Activated naive CD4-positive, alpha-beta T cell treated with anti-CD3 and anti-CD28 coated beads, Interleukin-2, amount 10 ng/mL, durations not matched to agents 7 days and 5 days (primary cell): ENCODE measurements around the gene RNF141.

ENCODE experiments used
- CTCF ChIA-PET: fragments of 350-600 bp; sonication (Branson Sonifier 250); formaldehyde crosslinking; loops from one replicate; lab custom pipeline; 2021; ENCODE audit warnings: antibody characterized with exemption; lab: Charles Lee
- DNase-seq: peaks from one replicate; pipeline ENCODE4 v3.0.0-alpha.2; 2020
- H3K27ac Mint-ChIP-seq: one replicate; pipeline ENCODE4 v1.8.0; 2021; ENCODE audit warnings: mild to moderate bottlenecking, moderate library complexity, mixed read lengths
- H3K27me3 Mint-ChIP-seq: one replicate; pipeline ENCODE4 v1.8.0; 2021; ENCODE audit warnings: mild to moderate bottlenecking, mixed read lengths
- H3K36me3 Mint-ChIP-seq: one replicate; pipeline ENCODE4 v1.8.0; 2021; ENCODE audit warnings: mixed read lengths
- H3K4me1 Mint-ChIP-seq: one replicate; pipeline ENCODE4 v1.8.0; 2021; ENCODE audit warnings: mixed read lengths
- H3K4me3 Mint-ChIP-seq: one replicate; pipeline ENCODE4 v1.8.0; 2021; ENCODE audit warnings: mild to moderate bottlenecking, moderate library complexity, mixed read lengths
- H3K9me3 Mint-ChIP-seq: one replicate; pipeline ENCODE4 v1.8.0; 2021; ENCODE audit warnings: mixed read lengths

The RNF141 gene

GRCh38 chr11:10544491-10545465 lies 3.8 kb upstream of the RNF141 start:
- H3K27me3 Mint-ChIP-seq: peaks cover 27% of the 10 kb centered on the region
- H3K4me3 Mint-ChIP-seq: no peak overlapping the region
- no peak for DNase-seq
- CTCF ChIA-PET: interaction anchor here (0.6 to 1.1 kb wide), 3 partner anchors 122 to 131 kb away, joined by 3 read pairs; no protein-coding TSS in a partner anchor
- peaks cover 6% of the 10 kb centered on the region for H3K9me3 Mint-ChIP-seq
- H3K4me1 Mint-ChIP-seq: peaks cover 8% of the 10 kb centered on the region
- no peaks in the 10 kb centered on the region for H3K36me3 Mint-ChIP-seq
- H3K27ac Mint-ChIP-seq: no peak overlapping the region

DNA sequence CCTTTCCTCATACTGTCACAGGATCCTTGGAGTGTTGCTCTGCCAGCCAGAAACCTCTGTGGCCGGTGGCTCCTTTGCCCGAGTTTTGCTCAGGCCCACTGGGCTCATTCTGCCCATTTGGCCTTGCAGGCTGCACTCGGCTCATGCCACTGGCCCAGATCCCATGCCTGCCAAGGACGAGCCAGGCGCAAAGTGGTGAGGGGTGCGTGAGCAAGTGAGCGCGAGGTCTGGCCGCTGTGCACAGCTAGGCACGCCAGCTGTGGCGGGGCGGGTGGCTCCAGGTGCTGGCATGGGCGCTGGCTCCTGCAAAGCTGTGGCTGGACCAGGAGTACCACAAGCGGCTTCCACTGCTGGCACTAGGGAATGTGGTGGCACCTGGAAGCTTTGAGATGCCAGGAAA lies 2.8 kb upstream of the RNF141 start:
- H3K27me3 Mint-ChIP-seq: peaks cover 21% of the 10 kb centered on the region
- no peaks in the 10 kb centered on the region for H3K36me3 Mint-ChIP-seq
- H3K27ac Mint-ChIP-seq: no peak overlapping the region
- CTCF ChIA-PET: interaction anchor here (0.6 to 0.7 kb wide), 2 partner anchors 110 to 121 kb away, joined by 3 to 4 read pairs; no protein-coding TSS in a partner anchor
- no peak overlapping the region for H3K4me3 Mint-ChIP-seq
- H3K4me1 Mint-ChIP-seq: peaks cover 14% of the 10 kb centered on the region
- peaks cover 6% of the 10 kb centered on the region for H3K9me3 Mint-ChIP-seq
- no peak for DNase-seq

DNA sequence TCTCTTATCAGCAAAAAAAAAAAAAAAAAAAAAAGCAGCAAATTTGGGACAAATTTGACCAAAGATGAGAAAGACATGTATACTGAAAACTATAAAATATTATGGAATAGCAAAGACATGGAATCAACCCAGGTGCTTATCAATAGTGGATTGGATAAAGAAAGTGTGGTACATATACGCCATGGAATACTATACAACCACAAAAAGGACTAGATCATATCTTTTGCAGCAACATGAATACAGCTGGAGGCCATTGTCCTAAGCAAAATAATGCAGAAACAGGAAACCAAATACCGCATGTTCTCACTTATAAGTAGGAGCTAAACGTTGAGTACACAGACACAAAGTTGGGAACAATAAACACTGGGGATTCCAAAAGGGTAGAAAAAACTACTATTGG lies 1.8 kb upstream of the RNF141 start:
- Mint-ChIP-seq H3K27ac (no peak overlapping the region), H3K27me3 (peaks cover 21% of the 10 kb centered on the region), H3K9me3 (peaks cover 6% of the 10 kb centered on the region), H3K4me1 (peaks cover 14% of the 10 kb centered on the region), H3K36me3 (no peaks in the 10 kb centered on the region), H3K4me3 (no peak overlapping the region)
- CTCF ChIA-PET: interaction anchor here (0.9 to 1.4 kb wide), 3 partner anchors 64 to 191 kb away, joined by 3 read pairs; no protein-coding TSS in a partner anchor
- DNase-seq: no peak

GRCh38 chr11:10541561-10541930 lies 559 bp upstream of the RNF141 start:
- peak overlapping the region; percentile 87 for H3K4me3 Mint-ChIP-seq
- no peak for DNase-seq
- no peak overlapping the region for H3K27ac Mint-ChIP-seq
- peaks cover 6% of the 10 kb centered on the region for H3K9me3 Mint-ChIP-seq
- CTCF ChIA-PET: interaction anchor here (0.6 to 2.9 kb wide), 28 partner anchors 9 to 229 kb away, joined by 3 to 21 read pairs (median 4); partner anchors contain the start of genes AMPD3 and CTR9
- peaks cover 21% of the 10 kb centered on the region for H3K27me3 Mint-ChIP-seq
- H3K36me3 Mint-ChIP-seq: no peaks in the 10 kb centered on the region
- peaks cover 14% of the 10 kb centered on the region for H3K4me1 Mint-ChIP-seq

DNA sequence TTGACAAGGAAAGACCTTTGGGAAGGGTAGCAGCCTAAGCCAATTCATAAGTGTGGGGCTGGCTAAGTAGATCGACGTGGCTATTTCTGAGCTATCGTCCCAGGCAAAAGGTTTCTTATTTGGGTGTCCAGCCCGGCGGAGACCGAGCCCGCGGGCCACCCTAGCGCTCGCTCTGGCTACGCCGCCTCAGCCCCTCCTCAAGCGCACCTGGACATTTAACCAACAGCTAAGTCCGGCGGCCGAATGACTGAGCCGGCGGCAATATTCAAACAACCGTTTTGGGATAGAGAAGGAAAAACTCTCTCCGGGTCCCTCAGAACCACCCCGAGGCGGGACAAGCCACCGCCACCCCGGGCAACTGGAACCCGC lies 457 bp downstream of the RNF141 start:
- Mint-ChIP-seq H3K9me3 (peaks cover 6% of the 10 kb centered on the region), H3K36me3 (no peaks in the 10 kb centered on the region), H3K4me1 (peaks cover 18% of the 10 kb centered on the region)

GRCh38 chr11:10539339-10539738 lies 1.6 kb downstream of the RNF141 start:
- DNase-seq: no peak
- no peak overlapping the region for H3K27ac Mint-ChIP-seq
- peaks cover 16% of the 10 kb centered on the region for H3K27me3 Mint-ChIP-seq
- H3K36me3 Mint-ChIP-seq: no peaks in the 10 kb centered on the region
- peaks cover 18% of the 10 kb centered on the region for H3K4me1 Mint-ChIP-seq
- H3K9me3 Mint-ChIP-seq: peaks cover 5% of the 10 kb centered on the region
- CTCF ChIA-PET: interaction anchor here (2.8 to 2.9 kb wide), 2 partner anchors 86 to 125 kb away, joined by 14 to 21 read pairs; partner anchors contain the start of gene AMPD3
- peak overlapping the region; percentile 87 for H3K4me3 Mint-ChIP-seq

More for the DNA sequence above, 457 bp downstream of the RNF141 start:
- H3K4me3 Mint-ChIP-seq: peak overlapping the region; percentile 87
- no peak for DNase-seq
- peak overlapping the region; percentile 71 for H3K27ac Mint-ChIP-seq
- CTCF ChIA-PET: interaction anchor here (0.6 to 2.9 kb wide), 33 partner anchors 8 to 211 kb away, joined by 3 to 21 read pairs (median 4); partner anchors contain the start of genes AMPD3 and CTR9
- H3K27me3 Mint-ChIP-seq: peaks cover 21% of the 10 kb centered on the region

- Mint-ChIP-seq H3K36me3 (no peaks in the 10 kb centered on the region), H3K4me3 (no peak overlapping the region), H3K9me3 (peaks cover 2% of the 10 kb centered on the region), H3K4me1 (peaks cover 18% of the 10 kb centered on the region), H3K27me3 (peaks cover 12% of the 10 kb centered on the region), H3K27ac (no peak overlapping the region)
- no peak for DNase-seq
- CTCF ChIA-PET: no interaction called here
Observed at GRCh38 chr11:10538924-10539323, 2.1 kb downstream of the RNF141 start.

DNA sequence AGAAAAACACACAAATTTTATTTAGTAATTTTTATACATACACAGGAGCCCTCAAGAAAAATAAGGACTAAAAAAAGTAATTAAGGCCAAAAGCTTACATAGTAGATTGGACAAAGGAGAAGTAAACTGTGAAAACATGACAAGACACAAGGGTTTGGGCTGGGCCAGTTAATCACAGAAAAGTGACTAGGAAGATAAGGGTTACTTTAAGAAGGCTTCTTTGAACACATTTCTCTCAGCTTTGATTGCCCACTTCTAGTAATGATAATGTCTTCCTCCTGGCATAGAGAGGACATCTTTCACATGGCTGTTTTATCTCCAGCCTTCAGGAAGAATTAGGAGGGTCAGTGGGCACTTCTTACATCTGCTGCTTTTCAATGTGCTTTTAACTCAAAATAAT lies 3.4 kb downstream of the RNF141 start:
- no peak overlapping the region for H3K4me3 Mint-ChIP-seq
- H3K36me3 Mint-ChIP-seq: peaks cover 4% of the 10 kb centered on the region
- H3K27ac Mint-ChIP-seq: no peak overlapping the region
- CTCF ChIA-PET: interaction anchor here (1.4 kb wide), 1 partner anchor 116 kb away, joined by 3 read pairs; no protein-coding TSS in a partner anchor
- H3K27me3 Mint-ChIP-seq: peaks cover 8% of the 10 kb centered on the region
- H3K4me1 Mint-ChIP-seq: peaks cover 18% of the 10 kb centered on the region
- DNase-seq: no peak
- no peaks in the 10 kb centered on the region for H3K9me3 Mint-ChIP-seq

GRCh38 chr11:10534316-10534715 lies 6.7 kb downstream of the RNF141 start:
- Mint-ChIP-seq H3K9me3 (no peaks in the 10 kb centered on the region), H3K36me3 (peaks cover 10% of the 10 kb centered on the region), H3K4me3 (no peak overlapping the region), H3K27me3 (no peaks in the 10 kb centered on the region), H3K4me1 (peaks cover 4% of the 10 kb centered on the region), H3K27ac (no peak overlapping the region)
- CTCF ChIA-PET: interaction anchor here (0.9 to 1.2 kb wide), 4 partner anchors 75 to 128 kb away, joined by 3 to 4 read pairs (median 3); no protein-coding TSS in a partner anchor
- no peak for DNase-seq

DNA sequence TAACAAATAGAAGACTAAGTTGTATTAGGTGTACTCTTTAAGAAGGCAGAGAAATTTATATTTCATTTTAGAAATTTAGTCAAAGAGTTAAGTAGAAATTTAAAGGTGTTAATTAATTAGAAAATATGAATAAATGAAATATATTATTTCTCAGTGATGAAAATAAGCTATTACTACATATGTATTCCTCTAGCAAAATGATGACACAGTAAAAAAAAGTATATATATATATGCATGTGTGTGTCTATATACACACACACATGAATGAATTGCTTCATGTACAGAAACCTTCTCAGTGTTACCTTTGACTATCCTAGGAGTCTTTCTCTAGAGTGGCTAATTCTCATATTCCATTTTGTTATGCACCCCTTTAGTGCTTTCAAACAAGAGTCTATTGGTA lies 7.7 kb downstream of the RNF141 start:
- H3K27ac Mint-ChIP-seq: no peak overlapping the region
- no peaks in the 10 kb centered on the region for H3K9me3 Mint-ChIP-seq
- DNase-seq: no peak
- no peak overlapping the region for H3K4me3 Mint-ChIP-seq
- peaks cover 18% of the 10 kb centered on the region for H3K36me3 Mint-ChIP-seq
- CTCF ChIA-PET: interaction anchor here (1.2 to 2.1 kb wide), 2 partner anchors 8 to 121 kb away, joined by 3 to 12 read pairs; partner anchors contain the start of gene RNF141
- H3K27me3 Mint-ChIP-seq: no peaks in the 10 kb centered on the region
- peaks cover 4% of the 10 kb centered on the region for H3K4me1 Mint-ChIP-seq

DNA sequence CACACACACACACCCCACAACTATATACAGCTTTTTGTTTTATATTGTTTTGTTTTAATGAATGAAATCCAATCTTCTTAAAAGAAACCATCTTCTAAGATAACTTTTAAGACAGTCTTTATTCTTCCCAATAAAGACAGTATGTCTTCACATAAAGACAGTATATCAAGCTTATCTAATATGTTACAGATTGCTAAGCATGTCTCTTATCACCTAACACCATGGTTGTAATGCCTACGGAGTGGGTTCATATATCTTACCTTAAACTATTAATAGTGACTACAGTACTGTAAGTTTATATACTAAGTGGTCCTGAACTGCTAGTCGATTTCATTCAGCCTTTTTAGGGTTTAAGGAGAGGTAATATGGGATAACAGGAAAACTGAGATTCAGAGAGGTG lies 8.5 kb downstream of the RNF141 start:
- H3K27ac Mint-ChIP-seq: no peak overlapping the region
- H3K9me3 Mint-ChIP-seq: no peaks in the 10 kb centered on the region
- H3K27me3 Mint-ChIP-seq: no peaks in the 10 kb centered on the region
- CTCF ChIA-PET: interaction anchor here (2.1 kb wide), 1 partner anchor 9 kb away, joined by 12 read pairs; the partner anchor contains the start of gene RNF141
- no peak for DNase-seq
- H3K4me1 Mint-ChIP-seq: peaks cover 6% of the 10 kb centered on the region
- no peak overlapping the region for H3K4me3 Mint-ChIP-seq
- peaks cover 20% of the 10 kb centered on the region for H3K36me3 Mint-ChIP-seq

- Mint-ChIP-seq H3K27ac (no peak overlapping the region), H3K9me3 (no peaks in the 10 kb centered on the region), H3K4me3 (no peak overlapping the region), H3K4me1 (peaks cover 15% of the 10 kb centered on the region), H3K27me3 (no peaks in the 10 kb centered on the region), H3K36me3 (peaks cover 35% of the 10 kb centered on the region)
- CTCF ChIA-PET: interaction anchor here (1.1 to 1.5 kb wide), 2 partner anchors 12 to 116 kb away, joined by 4 to 8 read pairs; partner anchors contain the start of gene RNF141
- DNase-seq: no peak
Observed at GRCh38 chr11:10529279-10529678, 11.7 kb downstream of the RNF141 start.

- Mint-ChIP-seq H3K4me1 (peaks cover 15% of the 10 kb centered on the region), H3K9me3 (no peaks in the 10 kb centered on the region), H3K27ac (no peak overlapping the region), H3K36me3 (peaks cover 39% of the 10 kb centered on the region), H3K27me3 (no peaks in the 10 kb centered on the region), H3K4me3 (no peak overlapping the region)
- no peak for DNase-seq
- CTCF ChIA-PET: interaction anchor here (0.8 to 1.5 kb wide), 4 partner anchors 13 to 127 kb away, joined by 3 to 8 read pairs (median 4); partner anchors contain the start of gene RNF141
Observed at GRCh38 chr11:10528121-10528520, 12.9 kb downstream of the RNF141 start.
